ENCODE measurements around the gene SP9.

GRCh38 chr2:174333372-174334277, 1.1 kb upstream of the SP9 start:
- no peak for TF ChIP-seq POLR2AphosphoS5 (IDR thresholded peaks at IDR 0.05; ENCODE audit: low read depth, low read length)
- no peak for TF ChIP-seq SIN3A (IDR thresholded peaks at IDR 0.05; ENCODE audit: borderline replicate concordance, insufficient read depth, low read depth, low read length)

Measured in Panc1 (cell line).